NCI-H2196 (cell line): ENCODE results near the gene LGSN.
"Not testable (repeated sequence)": the region's sequence is repeated elsewhere in the genome, so short reads cannot be mapped to it uniquely, and the experiment has no call there.

Source experiments
- DNase-seq: peaks from one replicate; lab custom pipeline; 2025; ENCODE audit not compliant: unreplicated experiment; lab: John Stamatoyannopoulos, UW

The LGSN gene

DNA sequence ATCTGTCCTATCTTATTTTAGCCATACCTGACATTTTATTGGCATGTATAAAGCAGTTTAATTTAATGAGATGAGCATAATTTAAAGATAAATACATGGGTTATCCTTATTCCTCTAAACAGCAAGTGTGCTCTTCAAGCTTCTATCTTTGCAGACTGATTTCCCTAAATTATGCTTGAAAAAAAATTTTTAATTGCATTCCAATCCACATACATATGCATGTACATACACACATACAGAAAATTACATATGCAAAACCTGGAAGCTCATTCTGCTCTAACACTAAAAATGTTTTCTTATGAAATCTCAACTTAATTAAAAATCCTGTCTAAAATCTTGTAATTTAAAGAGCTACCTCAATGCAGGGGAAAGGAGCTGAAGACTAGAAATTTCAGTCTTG lies 73.2 kb downstream of the LGSN start:
- DNase-seq: no peak

DNA sequence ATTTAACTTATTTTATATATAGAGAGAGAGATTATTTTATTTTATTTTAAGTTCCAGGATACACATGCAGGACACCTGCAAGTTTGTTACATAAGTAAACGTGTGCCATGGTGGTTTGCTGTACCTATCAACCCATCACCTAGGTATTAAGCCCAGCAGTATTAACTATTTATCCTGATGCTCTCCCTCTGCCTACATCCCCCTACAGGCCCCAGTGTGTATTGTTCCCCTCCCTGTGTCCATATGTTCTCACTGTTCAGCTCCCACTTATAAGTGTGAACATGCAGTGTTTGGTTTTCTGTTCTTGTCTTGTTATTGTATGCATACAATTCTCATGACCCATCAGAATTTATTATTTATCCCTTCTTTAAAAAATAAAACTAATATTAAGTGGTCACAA lies 73.9 kb downstream of the LGSN start:
- no peak for DNase-seq

- DNase-seq: no peak
These were observed 74.4 kb downstream of the LGSN start for GRCh38 chr6:63245420-63245819.

GRCh38 chr6:63236398-63236817 lies 83.4 kb downstream of the LGSN start:
- DNase-seq: no peak

GRCh38 chr6:63230511-63230910 lies 89.3 kb downstream of the LGSN start:
- not testable (repeated sequence) for DNase-seq

DNA sequence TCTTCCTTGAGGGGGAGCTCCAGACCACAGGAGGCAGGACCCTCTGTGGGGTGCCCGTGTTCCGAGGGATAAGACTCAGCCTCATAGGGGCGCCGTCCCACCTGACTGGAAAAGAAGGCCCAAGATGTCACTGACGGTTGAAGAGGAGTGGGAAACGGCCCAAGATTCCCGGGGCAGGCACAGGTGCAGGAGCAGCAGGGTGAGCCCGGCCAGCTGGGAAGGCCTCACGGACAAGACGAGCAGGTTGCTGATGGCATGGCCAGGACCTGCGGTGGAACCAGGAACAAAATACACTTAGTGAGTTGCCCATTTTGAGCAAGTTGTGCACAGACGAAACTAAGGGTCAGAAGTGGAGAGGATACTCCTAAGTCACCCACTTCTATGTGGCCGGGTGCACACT lies 89.8 kb downstream of the LGSN start:
- not testable (repeated sequence) for DNase-seq

DNA sequence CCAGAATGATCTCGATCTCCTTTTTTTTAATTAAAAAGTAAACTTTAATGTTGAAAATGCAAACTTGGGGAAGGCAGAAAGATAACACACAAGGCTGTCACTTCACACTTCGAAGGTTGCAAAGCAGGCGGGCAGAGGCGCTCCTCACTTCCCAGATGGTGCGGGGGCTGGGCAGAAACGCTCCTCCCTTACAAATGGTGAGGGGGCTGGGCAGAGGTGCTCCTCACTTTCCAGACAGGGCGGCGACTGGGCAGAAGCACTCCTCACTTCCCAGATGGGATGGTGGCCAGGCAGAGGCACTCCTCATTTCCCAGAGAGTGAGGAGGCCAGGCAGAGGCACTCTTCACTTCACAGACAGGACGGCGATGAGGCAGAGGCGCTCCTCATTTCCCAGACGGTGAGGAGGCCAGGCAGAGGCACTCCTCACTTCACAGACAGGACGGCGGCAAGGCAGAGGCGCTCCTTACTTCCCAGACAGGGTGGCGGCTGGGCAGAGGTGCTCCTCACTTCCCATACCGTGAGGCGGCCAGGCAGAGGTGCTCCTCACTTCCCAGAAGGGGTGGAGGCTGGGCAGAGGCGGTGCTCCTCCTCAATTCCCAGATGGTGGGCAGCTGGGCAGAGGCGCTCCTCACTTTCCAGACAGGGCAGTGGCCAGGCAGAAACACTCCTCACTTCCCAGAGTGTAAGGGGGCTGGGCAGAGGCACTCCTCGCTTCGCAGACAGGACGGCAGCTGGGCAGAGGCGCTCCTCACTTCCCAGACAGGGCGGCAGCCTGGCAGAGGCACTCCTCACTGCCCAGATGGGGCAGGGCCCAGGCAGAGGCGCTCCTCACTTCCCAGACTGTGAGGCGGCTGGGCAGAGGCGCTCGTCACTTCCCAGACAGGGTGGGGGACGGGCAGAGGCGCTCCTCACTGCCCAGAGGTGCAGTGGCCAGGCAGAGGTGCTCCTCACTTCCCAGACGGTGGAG lies 91.6 kb downstream of the LGSN start:
- not testable (repeated sequence) for DNase-seq

- not testable (repeated sequence) for DNase-seq
These were observed 93.8 kb downstream of the LGSN start for GRCh38 chr6:63225987-63226386.
